Vagina (tissue), 2 donors: Measurements from ENCODE around the gene CELSR3.

Experiments
- CTCF ChIP-seq, 3 experiments: fragments of 450-650 bp in 2 of 3; fragments of 200-600 bp in 1 of 3; sonication (generic) in 1 of 3; IDR thresholded peaks; one replicate each; pipeline ENCODE4 v1.5.1; 2017 to 2019; ENCODE audit warnings: antibody characterized with exemption in 3 of 3, mild to moderate bottlenecking in 2 of 3, moderate library complexity in 2 of 3
- POLR2A ChIP-seq, 2 donors: fragments of 450-650 bp; IDR thresholded peaks; one replicate each; pipeline ENCODE4 v1.6.1; 2017; ENCODE audit warnings: antibody characterized with exemption in 2 of 2, mild to moderate bottlenecking in 2 of 2, moderate library complexity in 2 of 2
- POLR2AphosphoS5 ChIP-seq, 2 donors: sonication (generic); formaldehyde crosslinking; IDR thresholded peaks; one replicate each; pipeline ENCODE4 v1.9.0; 2017; ENCODE audit warnings: antibody characterized with exemption in 2 of 2, mild to moderate bottlenecking in 2 of 2, low read depth in 1 of 2; ENCODE audit not compliant: insufficient read depth in 1 of 2

DNA sequence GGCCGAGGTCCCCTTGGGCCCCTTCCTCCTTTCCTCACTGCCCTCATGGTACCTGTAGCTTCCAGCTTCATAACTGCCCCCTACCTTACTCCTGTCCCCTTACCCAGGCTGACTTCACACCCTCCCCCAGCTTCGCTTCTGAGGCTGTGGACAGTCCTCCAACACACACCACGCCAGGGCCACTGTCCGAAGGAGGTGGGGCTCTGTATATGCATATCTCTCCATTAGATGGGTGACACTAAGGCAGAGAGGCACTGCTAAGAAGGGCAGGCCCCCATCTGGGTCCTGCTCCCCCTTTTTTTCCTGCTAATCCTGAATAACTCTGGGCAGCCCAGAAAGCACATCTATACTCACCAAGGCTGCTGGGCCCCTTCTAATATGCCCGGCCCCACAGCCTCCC is 66.5 kb downstream of the CELSR3 start:
- no peak for TF ChIP-seq CTCF (IDR thresholded peaks at IDR 0.05)
- TF ChIP-seq POLR2AphosphoS5 (IDR thresholded peaks at IDR 0.05; ENCODE audit: insufficient read depth in 1 of 2, low read depth in 1 of 2) = no peak
- TF ChIP-seq POLR2A (IDR thresholded peaks at IDR 0.05) = no peak
